Calu3 (cell line): ENCODE measurements around the gene BIN1. TPM values are rescaled to one million over a fixed set of nuclear protein-coding genes. Genes with fewer than 3 reads are reported as not detected.

Experiments used
- BruUV-seq: library from RNA; stranded (reverse); fragments of 400-500 nt; replicated peaks from 2 replicates; lab custom pipeline; 2021; lab: Mats Ljungman, UMichigan
- CTCF ChIA-PET: fragments of 300-600 bp; sonication (Branson Sonifier 250); formaldehyde crosslinking; loops from one replicate; lab custom pipeline; 2022; ENCODE audit warnings: antibody characterized with exemption; lab: Charles Lee
- DNase-seq: peaks from one replicate; pipeline ENCODE4 v3.0.0; 2022
- H3K27ac Mint-ChIP-seq: one replicate; pipeline ENCODE4 v1.8.0; 2022; ENCODE audit warnings: mixed read lengths; ENCODE audit not compliant: unreplicated experiment
- H3K27me3 Mint-ChIP-seq: one replicate; pipeline ENCODE4 v1.8.0; 2022; ENCODE audit warnings: mixed read lengths; ENCODE audit not compliant: unreplicated experiment
- H3K36me3 Mint-ChIP-seq: one replicate; pipeline ENCODE4 v1.8.0; 2022; ENCODE audit warnings: mild to moderate bottlenecking, moderate library complexity, mixed read lengths; ENCODE audit not compliant: insufficient read depth, unreplicated experiment
- H3K4me1 Mint-ChIP-seq: one replicate; pipeline ENCODE4 v1.8.0; 2022; ENCODE audit warnings: mild to moderate bottlenecking, low read depth, mixed read lengths; ENCODE audit not compliant: unreplicated experiment
- H3K4me3 Mint-ChIP-seq: one replicate; pipeline ENCODE4 v1.8.0; 2022; ENCODE audit warnings: mild to moderate bottlenecking, low read depth, moderate library complexity, mixed read lengths; ENCODE audit not compliant: unreplicated experiment
- H3K9me3 Mint-ChIP-seq: one replicate; pipeline ENCODE4 v1.8.0; 2022; ENCODE audit warnings: low read depth, mixed read lengths; ENCODE audit not compliant: unreplicated experiment
- intact Hi-C: fragments of 100-400 bp; cut with micrococcal nuclease; formaldehyde crosslinking; loops from one replicate; pipeline ENCODE4 v1.10.0; 2022; ENCODE audit not compliant: unreplicated experiment
- total RNA-seq: library from RNA; stranded (reverse); gene quantifications from 2 replicates; pipeline ENCODE4 v1.2.3, GENCODE V29; 2022
- TF ChIP-seq, protein P1 (sequence below): fragments of 200-600 bp; IDR thresholded peaks from one replicate; pipeline ENCODE4 v1.8.0; 2022; ENCODE audit warnings: antibody characterized with exemption; ENCODE audit not compliant: unreplicated experiment

The BIN1 gene
- total RNA-seq, 1 experiment from 2014 or later: 52.8 TPM

DNA sequence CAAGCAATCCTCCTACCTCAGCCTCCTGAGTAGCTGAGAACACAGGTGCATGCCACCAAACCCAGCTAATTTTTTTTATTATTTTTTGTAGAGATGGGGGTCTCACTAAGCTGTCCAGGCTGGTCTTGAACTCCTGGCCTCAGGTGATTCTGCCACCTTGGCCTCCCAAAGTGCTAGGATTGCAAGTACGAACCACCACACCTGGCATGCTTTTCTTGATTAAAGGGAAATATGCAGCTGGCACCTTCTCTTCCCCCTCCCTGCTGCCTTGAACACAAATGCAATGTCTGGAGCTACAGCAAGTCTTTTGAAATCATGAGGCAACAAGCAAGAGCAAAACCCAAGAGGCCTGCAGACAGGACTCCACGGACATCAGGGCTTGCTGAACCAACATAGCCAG, 26.8 kb upstream of the BIN1 start:
- CTCF ChIA-PET: no interaction called here
- no peak overlapping the region for H3K27ac Mint-ChIP-seq
- H3K4me3 Mint-ChIP-seq: no peak overlapping the region
- DNase-seq: no peak
- H3K36me3 Mint-ChIP-seq: no peaks in the 10 kb centered on the region
- no TSS peak for BruUV-seq
- H3K27me3 Mint-ChIP-seq: no peaks in the 10 kb centered on the region
- no peaks in the 10 kb centered on the region for H3K9me3 Mint-ChIP-seq
- H3K4me1 Mint-ChIP-seq: no peaks in the 10 kb centered on the region
- intact Hi-C loops: no loop called here
- TF ChIP-seq, protein P1, sequence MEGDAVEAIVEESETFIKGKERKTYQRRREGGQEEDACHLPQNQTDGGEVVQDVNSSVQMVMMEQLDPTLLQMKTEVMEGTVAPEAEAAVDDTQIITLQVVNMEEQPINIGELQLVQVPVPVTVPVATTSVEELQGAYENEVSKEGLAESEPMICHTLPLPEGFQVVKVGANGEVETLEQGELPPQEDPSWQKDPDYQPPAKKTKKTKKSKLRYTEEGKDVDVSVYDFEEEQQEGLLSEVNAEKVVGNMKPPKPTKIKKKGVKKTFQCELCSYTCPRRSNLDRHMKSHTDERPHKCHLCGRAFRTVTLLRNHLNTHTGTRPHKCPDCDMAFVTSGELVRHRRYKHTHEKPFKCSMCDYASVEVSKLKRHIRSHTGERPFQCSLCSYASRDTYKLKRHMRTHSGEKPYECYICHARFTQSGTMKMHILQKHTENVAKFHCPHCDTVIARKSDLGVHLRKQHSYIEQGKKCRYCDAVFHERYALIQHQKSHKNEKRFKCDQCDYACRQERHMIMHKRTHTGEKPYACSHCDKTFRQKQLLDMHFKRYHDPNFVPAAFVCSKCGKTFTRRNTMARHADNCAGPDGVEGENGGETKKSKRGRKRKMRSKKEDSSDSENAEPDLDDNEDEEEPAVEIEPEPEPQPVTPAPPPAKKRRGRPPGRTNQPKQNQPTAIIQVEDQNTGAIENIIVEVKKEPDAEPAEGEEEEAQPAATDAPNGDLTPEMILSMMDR: no peak

- intact Hi-C loops: no loop called here
- H3K27ac Mint-ChIP-seq: no peak overlapping the region
- H3K4me1 Mint-ChIP-seq: no peaks in the 10 kb centered on the region
- BruUV-seq: no TSS peak
- no peaks in the 10 kb centered on the region for H3K9me3 Mint-ChIP-seq
- H3K36me3 Mint-ChIP-seq: no peaks in the 10 kb centered on the region
- no peaks in the 10 kb centered on the region for H3K27me3 Mint-ChIP-seq
- no peak overlapping the region for H3K4me3 Mint-ChIP-seq
- CTCF ChIA-PET: interaction anchor here (0.7 kb wide), 1 partner anchor 55 kb away, joined by 3 read pairs; no protein-coding TSS in a partner anchor
- DNase-seq: no peak
- TF ChIP-seq, protein P1: no peak
These were observed 23.5 kb upstream of the BIN1 start for GRCh38 chr2:127130421-127130820.

- CTCF ChIA-PET: interaction anchor here (0.7 kb wide), 1 partner anchor 54 kb away, joined by 3 read pairs; no protein-coding TSS in a partner anchor
- H3K27ac Mint-ChIP-seq: no peak overlapping the region
- H3K27me3 Mint-ChIP-seq: no peaks in the 10 kb centered on the region
- DNase-seq: no peak
- TF ChIP-seq, protein P1: no peak
- no peak overlapping the region for H3K4me3 Mint-ChIP-seq
- no peaks in the 10 kb centered on the region for H3K36me3 Mint-ChIP-seq
- intact Hi-C loops: no loop called here
- no TSS peak for BruUV-seq
- no peaks in the 10 kb centered on the region for H3K4me1 Mint-ChIP-seq
- no peaks in the 10 kb centered on the region for H3K9me3 Mint-ChIP-seq
These were observed 23.0 kb upstream of the BIN1 start for GRCh38 chr2:127129937-127130336.

GRCh38 chr2:127128445-127128904, 21.5 kb upstream of the BIN1 start:
- TF ChIP-seq, protein P1: no peak
- no peaks in the 10 kb centered on the region for H3K4me1 Mint-ChIP-seq
- CTCF ChIA-PET: no interaction called here
- H3K9me3 Mint-ChIP-seq: no peaks in the 10 kb centered on the region
- BruUV-seq: no TSS peak
- H3K27me3 Mint-ChIP-seq: no peaks in the 10 kb centered on the region
- H3K4me3 Mint-ChIP-seq: no peak overlapping the region
- H3K27ac Mint-ChIP-seq: no peak overlapping the region
- H3K36me3 Mint-ChIP-seq: no peaks in the 10 kb centered on the region
- intact Hi-C loops: loop anchor here (1.0 kb wide), 1 partner anchor 60 kb away; no protein-coding TSS in a partner anchor
- peak; percentile 74 for DNase-seq
